Measurements from ENCODE around the gene CERS5. TPM values are rescaled to one million over a fixed set of nuclear protein-coding genes. Genes with fewer than 3 reads are reported as not detected.

Gene CERS5
- total and polyA plus RNA-seq, 10 of the 15 experiments (the other 5 are each of a cell fraction or from before 2014, with no cell fraction given), result 6.8 to 50.1 (median 31.8) TPM

GRCh38 chr12:50185301-50185895 lies 18.2 kb upstream of the CERS5 start (continued):
- TF ChIP-seq ZNF24 (IDR thresholded peaks at IDR 0.05), result no peak
- TF ChIP-seq MXI1 (IDR thresholded peaks at IDR 0.05; ENCODE audit: low read depth, low read length), result no peak
- no peak for TF ChIP-seq ZNF592 (IDR thresholded peaks at IDR 0.05)
- TF ChIP-seq NFIC (IDR thresholded peaks at IDR 0.05; ENCODE audit: low read depth, low read length), result no peak
- no peak for TF ChIP-seq TAF1 (IDR thresholded peaks at IDR 0.05; ENCODE audit: borderline replicate concordance, low read depth, low read length)
- no peak for TF ChIP-seq ATF2 (IDR thresholded peaks at IDR 0.05; ENCODE audit: low read length)
